ENCODE measurements around the gene PKIB.
"Not testable (repeated sequence)": the region's sequence is repeated elsewhere in the genome, so short reads cannot be mapped to it uniquely, and the experiment has no call there.

The PKIB gene

GRCh38 chr6:122631571-122632249 lies 21.5 kb downstream of the PKIB start:
- TF ChIP-seq CTCF (IDR thresholded peaks at IDR 0.05; ENCODE audit: control insufficient read depth, extremely low read depth, insufficient read depth): no peak
- no peak for DNase-seq (ENCODE audit: low read depth)
- no peak overlapping the region for H3K4me3 ChIP-seq (ENCODE audit: low read depth, low read length)

- H3K4me3 ChIP-seq (ENCODE audit: low read depth, low read length): no peak overlapping the region
- no peak for TF ChIP-seq CTCF (IDR thresholded peaks at IDR 0.05; ENCODE audit: control insufficient read depth, extremely low read depth, insufficient read depth)
- no peak for DNase-seq (ENCODE audit: low read depth)
Measured at GRCh38 chr6:122640366-122640765, 30.2 kb downstream of the PKIB start.

DNA sequence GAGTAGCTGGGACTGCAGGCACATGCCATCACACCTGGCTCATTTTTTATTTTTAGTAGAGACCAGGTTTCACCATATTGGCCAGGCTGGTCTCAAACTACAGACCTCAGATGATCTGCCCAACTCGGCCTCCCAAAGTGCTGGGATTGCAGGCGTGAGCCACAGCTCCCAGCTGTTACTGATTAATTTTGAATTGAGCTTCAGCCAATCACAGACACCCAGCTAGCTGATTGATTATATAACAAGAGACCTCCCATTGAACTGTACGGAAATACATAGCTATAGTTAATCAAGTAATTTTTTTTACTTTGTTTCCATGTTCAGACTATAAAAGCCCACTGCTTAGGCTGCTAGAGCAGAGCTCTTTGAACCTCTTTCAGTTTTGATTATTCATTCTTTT lies 31.6 kb downstream of the PKIB start:
- H3K4me3 ChIP-seq (ENCODE audit: low read depth, low read length): no peak overlapping the region
- no peak for TF ChIP-seq CTCF (IDR thresholded peaks at IDR 0.05; ENCODE audit: control insufficient read depth, extremely low read depth, insufficient read depth)
- DNase-seq (ENCODE audit: low read depth): no peak

DNA sequence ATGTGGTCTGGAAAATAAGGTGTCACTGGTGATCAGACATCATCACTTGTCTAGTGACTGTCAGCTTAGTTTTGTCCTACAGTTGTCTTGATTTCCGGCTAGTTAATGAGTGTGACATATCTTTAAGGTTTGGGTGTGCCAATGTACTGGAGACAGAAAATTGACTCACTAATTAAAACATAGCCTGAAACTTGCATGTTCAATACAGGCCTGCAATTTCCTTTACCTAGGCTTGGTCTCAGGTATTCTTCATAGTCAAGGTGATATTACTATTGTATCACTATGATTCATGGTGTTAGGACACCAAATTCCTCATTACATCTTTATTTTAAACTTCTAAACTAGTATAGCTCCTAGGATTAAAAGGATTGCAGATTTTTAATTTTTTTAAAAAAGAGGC lies 32.4 kb downstream of the PKIB start:
- not testable (repeated sequence) for H3K4me3 ChIP-seq (ENCODE audit: low read depth, low read length); DNase-seq (ENCODE audit: low read depth)

DNA sequence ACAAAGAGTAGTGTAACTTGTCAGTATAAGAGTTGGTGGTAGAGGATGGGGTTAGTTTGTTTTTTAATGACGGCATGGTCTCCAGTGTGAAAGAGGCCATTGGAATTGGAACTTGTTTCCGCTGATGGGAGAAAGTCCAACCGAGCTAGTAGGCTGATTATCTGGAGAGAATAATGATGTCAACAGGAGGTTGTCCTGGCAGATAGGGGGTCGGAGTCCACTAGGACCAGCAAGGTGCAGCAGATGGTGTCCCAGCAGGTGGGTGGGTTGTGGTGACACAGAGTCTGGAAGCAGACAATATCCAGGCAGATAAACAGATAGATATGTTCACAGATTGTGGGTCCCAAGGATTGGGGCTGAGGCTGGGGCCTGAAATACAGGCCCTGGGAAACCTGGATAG lies 35.1 kb downstream of the PKIB start:
- no peak for TF ChIP-seq CTCF (IDR thresholded peaks at IDR 0.05; ENCODE audit: control insufficient read depth, extremely low read depth, insufficient read depth)
- no peak overlapping the region for H3K4me3 ChIP-seq (ENCODE audit: low read depth, low read length)
- DNase-seq (ENCODE audit: low read depth): no peak

- DNase-seq (ENCODE audit: low read depth): no peak
- no peak overlapping the region for H3K4me3 ChIP-seq (ENCODE audit: low read depth, low read length)
- TF ChIP-seq CTCF (IDR thresholded peaks at IDR 0.05; ENCODE audit: control insufficient read depth, extremely low read depth, insufficient read depth): no peak
Measured at GRCh38 chr6:122647765-122648164, 37.6 kb downstream of the PKIB start.

DNA sequence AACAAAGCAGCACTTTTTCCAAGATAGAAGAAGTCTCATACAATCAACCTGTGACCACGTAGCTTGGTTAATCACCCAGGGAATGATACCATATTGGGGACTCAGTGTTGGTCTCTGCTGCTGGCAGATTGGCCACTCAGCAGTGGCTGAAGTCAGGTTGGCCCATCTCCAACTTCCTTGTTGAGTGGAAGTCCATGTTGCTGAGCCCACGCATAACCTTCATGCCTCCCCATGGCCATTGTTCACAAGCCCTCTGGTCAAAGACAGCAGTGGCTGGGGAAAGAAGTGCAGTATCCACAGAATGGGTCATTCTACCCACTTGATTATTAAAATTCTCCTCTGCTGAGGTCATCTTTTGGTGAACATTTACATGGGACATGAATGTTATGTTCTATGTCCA lies 38.5 kb downstream of the PKIB start:
- H3K4me3 ChIP-seq (ENCODE audit: low read depth, low read length): no peak overlapping the region
- no peak for TF ChIP-seq CTCF (IDR thresholded peaks at IDR 0.05; ENCODE audit: control insufficient read depth, extremely low read depth, insufficient read depth)
- no peak for DNase-seq (ENCODE audit: low read depth)

All from LNCaP clone FGC (cell line).